HG02763 (cell line): Measurements from ENCODE around the gene ADAM30.

Experiments
- ATAC-seq: cut with Tn5 transposase; IDR thresholded peaks from one replicate; pipeline ENCODE4 v1.9.1; 2021; ENCODE audit warnings: mild to moderate bottlenecking, moderate library complexity; ENCODE audit not compliant: unreplicated experiment

ADAM30 gene

GRCh38 chr1:119909890-119910596, 13.7 kb upstream of the ADAM30 start:
- ATAC-seq: no peak

GRCh38 chr1:119908661-119909060, 12.3 kb upstream of the ADAM30 start:
- no peak for ATAC-seq

GRCh38 chr1:119906927-119907652, 10.8 kb upstream of the ADAM30 start:
- no peak for ATAC-seq

- ATAC-seq: no peak
Measured at GRCh38 chr1:119903443-119903835, 7.1 kb upstream of the ADAM30 start.

- ATAC-seq: no peak
Measured at GRCh38 chr1:119902775-119903442, 6.6 kb upstream of the ADAM30 start.

DNA sequence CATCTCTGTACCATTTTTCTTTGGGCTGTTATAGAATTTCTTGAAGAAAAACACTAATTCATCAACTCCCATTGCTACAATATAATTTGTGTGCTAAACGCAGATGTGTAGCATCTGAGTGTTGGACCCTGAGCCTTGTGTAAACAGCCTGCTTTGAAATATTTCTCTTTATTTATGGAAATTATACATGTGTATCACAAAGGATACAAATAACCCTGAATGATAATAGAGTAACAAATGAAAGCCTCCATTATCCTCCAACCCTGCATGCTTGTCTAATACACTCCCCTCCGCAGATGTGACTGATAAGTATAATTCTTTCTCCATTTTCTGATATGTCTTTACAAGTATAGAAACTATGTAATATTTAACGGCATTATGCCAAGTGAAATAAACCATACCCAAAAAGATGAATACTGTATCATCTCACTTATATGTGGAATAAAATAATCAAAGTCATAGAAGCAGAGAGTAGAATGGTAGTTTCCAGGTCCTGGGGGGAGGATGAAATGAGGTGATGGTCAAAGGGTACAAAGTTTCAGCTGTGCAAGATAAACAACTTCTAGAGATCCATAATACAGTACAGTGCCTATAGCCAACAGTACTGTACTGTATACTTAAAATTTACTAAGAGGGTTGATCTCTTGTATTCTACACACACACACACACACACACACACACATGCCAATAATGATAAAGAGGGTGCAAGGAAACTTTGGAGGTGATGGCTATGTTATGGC, 2.8 kb upstream of the ADAM30 start:
- ATAC-seq: no peak

- no peak for ATAC-seq
Measured at GRCh38 chr1:119898530-119898929, 2.2 kb upstream of the ADAM30 start.

DNA sequence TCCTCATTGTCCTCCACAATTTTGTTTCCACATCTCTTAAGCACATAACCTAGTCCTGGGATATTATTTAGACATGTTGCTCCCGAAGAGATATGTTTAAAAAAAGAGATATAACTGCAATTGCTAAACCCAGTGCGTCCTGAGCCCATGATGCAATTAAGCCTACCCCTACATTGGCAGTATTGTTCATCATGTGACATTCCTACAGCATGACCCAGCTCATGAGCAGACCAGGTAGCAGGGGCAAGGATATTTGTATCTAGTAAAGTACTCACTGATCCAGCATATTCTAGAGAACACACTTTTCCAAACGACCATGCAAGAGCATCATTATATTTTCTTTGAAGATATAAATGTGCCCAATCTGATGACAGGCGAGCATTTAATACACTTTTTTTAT, 1.2 kb downstream of the ADAM30 start:
- no peak for ATAC-seq

- no peak for ATAC-seq
Measured at GRCh38 chr1:119893827-119894700, 2.3 kb downstream of the ADAM30 start.

DNA sequence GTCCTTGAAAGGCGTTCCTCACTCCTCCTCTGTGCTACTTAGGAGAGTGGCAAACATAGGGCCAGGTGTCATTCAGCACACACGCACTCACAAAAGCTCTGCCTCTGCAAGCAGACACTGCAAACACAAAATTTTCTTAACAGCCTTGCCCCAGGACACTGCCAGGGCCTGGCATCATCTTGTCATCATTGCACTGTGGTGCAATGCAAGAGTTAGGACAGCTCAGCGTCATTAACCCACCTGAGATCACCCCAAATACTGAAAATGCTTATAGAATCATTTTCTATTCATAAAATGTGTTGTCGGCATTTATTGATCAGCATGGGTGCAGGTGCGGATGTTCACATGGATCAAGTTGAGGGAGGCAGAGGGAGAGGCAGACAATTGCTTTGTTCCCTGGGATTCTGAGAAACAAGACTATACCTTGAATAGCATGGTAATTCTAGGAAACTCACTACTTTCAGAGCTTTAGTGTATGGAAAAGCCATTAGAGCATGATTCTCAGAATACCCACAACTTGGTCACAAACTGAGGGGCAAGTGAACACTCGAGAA, 3.0 kb downstream of the ADAM30 start:
- no peak for ATAC-seq

- ATAC-seq: no peak
Measured at GRCh38 chr1:119891386-119891785, 4.9 kb downstream of the ADAM30 start.

- ATAC-seq: no peak
Measured at GRCh38 chr1:119888476-119888875, 7.8 kb downstream of the ADAM30 start.

- no peak for ATAC-seq
Measured at GRCh38 chr1:119887427-119887826, 8.9 kb downstream of the ADAM30 start.

DNA sequence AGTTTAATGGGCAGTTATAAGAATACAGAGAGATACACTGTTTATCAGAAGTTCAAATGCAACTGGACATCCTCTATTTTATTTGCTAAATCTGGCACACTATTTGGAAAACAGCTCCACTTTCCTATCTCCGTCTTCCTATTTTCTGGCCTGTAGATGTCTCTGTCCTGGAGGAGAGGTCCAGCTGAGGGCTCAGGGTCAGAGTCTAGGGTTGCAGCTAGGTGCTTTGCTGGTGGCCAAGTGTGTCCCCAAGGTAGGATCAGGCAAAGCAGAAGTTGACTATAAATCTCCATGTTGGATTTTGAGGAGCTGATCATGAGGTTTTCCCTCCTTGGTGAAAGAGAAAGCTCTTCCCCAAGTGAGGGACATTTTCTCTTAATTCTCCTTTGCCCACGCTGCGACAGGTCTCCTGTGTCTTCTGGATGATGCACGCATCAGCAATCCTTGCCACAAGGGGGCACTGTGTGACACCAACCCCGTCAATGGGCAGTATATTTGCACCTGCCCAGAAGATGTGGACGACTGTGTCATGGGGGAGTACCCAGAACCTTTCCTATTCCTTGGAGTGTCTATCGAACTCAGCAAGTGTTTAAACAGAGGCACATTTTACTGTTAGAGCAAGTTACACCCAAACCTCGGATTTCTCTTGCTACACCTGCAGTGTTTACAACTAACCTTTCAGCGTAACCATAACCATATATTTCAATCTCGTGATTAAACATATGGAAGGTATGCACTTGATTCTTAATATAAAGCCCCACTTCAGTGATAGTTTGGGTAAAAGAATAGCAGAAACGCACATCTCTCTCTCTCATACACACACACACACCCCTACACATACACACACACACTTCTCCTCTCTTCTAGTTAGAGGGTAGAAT, 10.2 kb downstream of the ADAM30 start:
- ATAC-seq: no peak

DNA sequence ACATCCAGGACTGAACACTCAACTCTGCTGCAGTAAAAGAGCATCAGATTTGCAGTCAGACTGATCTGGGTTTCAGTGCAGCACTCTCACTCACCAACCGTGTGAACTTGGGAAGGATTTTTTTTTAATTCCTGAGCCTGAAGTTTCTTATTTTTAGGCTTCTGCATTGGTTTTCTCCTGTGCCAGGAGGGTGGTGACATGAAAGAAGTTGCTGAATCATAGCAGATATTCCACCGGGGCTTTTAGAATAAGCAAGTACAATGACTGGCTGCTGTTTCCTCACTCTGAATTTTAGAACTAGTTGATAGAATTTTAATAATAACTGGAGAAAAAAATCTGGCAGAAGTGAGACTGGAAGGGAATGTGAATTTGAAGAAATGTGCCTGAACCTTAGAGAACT, 11.6 kb downstream of the ADAM30 start:
- ATAC-seq: no peak

GRCh38 chr1:119883826-119884225, 12.5 kb downstream of the ADAM30 start:
- ATAC-seq: no peak

- ATAC-seq: no peak
Measured at GRCh38 chr1:119882132-119883049, 13.9 kb downstream of the ADAM30 start.
